HEK293 (cell line): Measurements from ENCODE around the gene C2CD3.

ENCODE experiments used
- ATF2 ChIP-seq: fragments of 450-650 bp; formaldehyde crosslinking; IDR thresholded peaks from 2 replicates; pipeline ENCODE4 v1.5.1; 2016; ENCODE audit warnings: missing biosample characterization, missing genetic modification characterization, low read depth
- BCL11B ChIP-seq: fragments of 450-650 bp; formaldehyde crosslinking; IDR thresholded peaks from 2 replicates; pipeline ENCODE4 v1.5.1; 2016; ENCODE audit warnings: low read depth, missing biosample characterization, missing genetic modification characterization
- CTCF ChIP-seq: fragments of 450-650 bp; formaldehyde crosslinking; IDR thresholded peaks from 2 replicates; pipeline ENCODE4 v1.5.1; 2016; ENCODE audit warnings: missing biosample characterization, missing genetic modification characterization
- GLI2 ChIP-seq: fragments of 450-650 bp; formaldehyde crosslinking; IDR thresholded peaks from 2 replicates; pipeline ENCODE4; 2017; ENCODE audit warnings: missing biosample characterization, missing genetic modification characterization, low read depth, borderline replicate concordance
- GLIS1 ChIP-seq: fragments of 450-650 bp; formaldehyde crosslinking; IDR thresholded peaks from 2 replicates; pipeline ENCODE4 v1.5.1; 2016; ENCODE audit warnings: missing biosample characterization, missing genetic modification characterization
- GLIS2 ChIP-seq: fragments of 450-650 bp; formaldehyde crosslinking; IDR thresholded peaks from 2 replicates; pipeline ENCODE4 v1.5.1; 2016; ENCODE audit warnings: missing biosample characterization, missing genetic modification characterization
- HOXC10 ChIP-seq: sonication (generic); formaldehyde crosslinking; IDR thresholded peaks from 2 replicates; pipeline ENCODE4 v1.8.1; 2023; ENCODE audit warnings: mild to moderate bottlenecking, missing genetic modification reagents
- IKZF3 ChIP-seq: fragments of 450-650 bp; IDR thresholded peaks from 2 replicates; pipeline ENCODE4 v1.5.0; 2018; ENCODE audit warnings: missing biosample characterization, mild to moderate bottlenecking, missing genetic modification characterization, moderate library complexity
- INSM2 ChIP-seq: fragments of 450-650 bp; formaldehyde crosslinking; IDR thresholded peaks from 2 replicates; pipeline ENCODE4 v1.5.1; 2016; ENCODE audit warnings: missing biosample characterization, missing genetic modification characterization
- KLF16 ChIP-seq: fragments of 450-650 bp; formaldehyde crosslinking; IDR thresholded peaks from 2 replicates; pipeline ENCODE4 v1.5.1; 2017; ENCODE audit warnings: missing biosample characterization, missing genetic modification characterization
- MYNN ChIP-seq: fragments of 450-650 bp; formaldehyde crosslinking; IDR thresholded peaks from 2 replicates; pipeline ENCODE4 v1.5.1; 2016; ENCODE audit warnings: missing biosample characterization, missing genetic modification characterization, borderline replicate concordance
- OSR2 ChIP-seq: fragments of 450-650 bp; formaldehyde crosslinking; IDR thresholded peaks from 2 replicates; pipeline ENCODE4 v1.5.1; 2016; ENCODE audit warnings: missing biosample characterization, missing genetic modification characterization
- PATZ1 ChIP-seq: fragments of 450-650 bp; formaldehyde crosslinking; IDR thresholded peaks from 2 replicates; pipeline ENCODE4 v1.5.1; 2016; ENCODE audit warnings: missing biosample characterization, missing genetic modification characterization
- REPIN1 ChIP-seq: fragments of 450-650 bp; formaldehyde crosslinking; IDR thresholded peaks from 2 replicates; pipeline ENCODE4 v1.5.1; 2017; ENCODE audit warnings: missing biosample characterization, missing genetic modification characterization, low read depth
- SETDB1 ChIP-seq: IDR thresholded peaks from one replicate; pipeline ENCODE4 v1.6.1; 2017; ENCODE audit warnings: mild to moderate bottlenecking, low read length, moderate library complexity, mixed read lengths; ENCODE audit not compliant: insufficient read length
- ZBTB1 ChIP-seq: fragments of 450-650 bp; formaldehyde crosslinking; IDR thresholded peaks from 2 replicates; pipeline ENCODE4 v1.5.1; 2016; ENCODE audit warnings: missing biosample characterization, missing genetic modification characterization
- ZFP69B ChIP-seq: fragments of 450-650 bp; formaldehyde crosslinking; IDR thresholded peaks from 2 replicates; pipeline ENCODE4 v1.5.1; 2016; ENCODE audit warnings: missing biosample characterization, missing genetic modification characterization
- ZNF155 ChIP-seq: fragments of 450-650 bp; formaldehyde crosslinking; IDR thresholded peaks from 2 replicates; pipeline ENCODE4 v1.5.1; 2016; ENCODE audit warnings: missing biosample characterization, missing genetic modification characterization
- ZNF24 ChIP-seq: fragments of 450-650 bp; formaldehyde crosslinking; IDR thresholded peaks from 2 replicates; pipeline ENCODE4 v1.5.1; 2016; ENCODE audit warnings: missing biosample characterization, missing genetic modification characterization
- ZNF248 ChIP-seq: fragments of 450-650 bp; formaldehyde crosslinking; IDR thresholded peaks from 2 replicates; pipeline ENCODE4 v1.5.1; 2017; ENCODE audit warnings: missing biosample characterization, missing genetic modification characterization
- ZNF311 ChIP-seq: fragments of 450-650 bp; formaldehyde crosslinking; IDR thresholded peaks from 2 replicates; pipeline ENCODE4 v1.5.1; 2017; ENCODE audit warnings: missing biosample characterization, missing genetic modification characterization, borderline replicate concordance
- ZNF366 ChIP-seq: fragments of 450-650 bp; formaldehyde crosslinking; conservative IDR thresholded peaks from 2 replicates; pipeline ENCODE4 v1.5.1; 2016; ENCODE audit warnings: missing biosample characterization, missing genetic modification characterization
- ZNF501 ChIP-seq: fragments of 450-650 bp; formaldehyde crosslinking; IDR thresholded peaks from 2 replicates; pipeline ENCODE4 v1.5.1; 2016; ENCODE audit warnings: missing biosample characterization, missing genetic modification characterization
- ZNF513 ChIP-seq: fragments of 450-650 bp; IDR thresholded peaks from 2 replicates; pipeline ENCODE4 v1.5.1; 2018; ENCODE audit warnings: missing biosample characterization, missing genetic modification characterization
- ZNF544 ChIP-seq: fragments of 450-650 bp; formaldehyde crosslinking; IDR thresholded peaks from 2 replicates; pipeline ENCODE4 v1.5.0; 2017; ENCODE audit warnings: missing biosample characterization, missing genetic modification characterization
- ZNF561 ChIP-seq: fragments of 450-650 bp; IDR thresholded peaks from 2 replicates; pipeline ENCODE4 v1.5.1; 2018; ENCODE audit warnings: missing biosample characterization, missing genetic modification characterization, borderline replicate concordance
- ZNF585B ChIP-seq: fragments of 450-650 bp; formaldehyde crosslinking; IDR thresholded peaks from 2 replicates; pipeline ENCODE4 v1.5.1; 2016; ENCODE audit warnings: missing biosample characterization, missing genetic modification characterization
- ZNF610 ChIP-seq: fragments of 450-650 bp; formaldehyde crosslinking; IDR thresholded peaks from 2 replicates; pipeline ENCODE4 v1.5.1; 2016; ENCODE audit warnings: missing biosample characterization, missing genetic modification characterization, borderline replicate concordance
- ZNF660 ChIP-seq: fragments of 450-650 bp; IDR thresholded peaks from 2 replicates; pipeline ENCODE4 v1.5.1; 2018; ENCODE audit warnings: missing biosample characterization, mild to moderate bottlenecking, missing genetic modification characterization
- ZNF768 ChIP-seq: fragments of 450-650 bp; formaldehyde crosslinking; IDR thresholded peaks from 2 replicates; pipeline ENCODE4 v1.5.1; 2018; ENCODE audit warnings: missing biosample characterization, mild to moderate bottlenecking, missing genetic modification characterization
- ZNF785 ChIP-seq: fragments of 450-650 bp; formaldehyde crosslinking; IDR thresholded peaks from 2 replicates; pipeline ENCODE4 v1.5.1; 2016; ENCODE audit warnings: missing biosample characterization, missing genetic modification characterization
- ZNF830 ChIP-seq: fragments of 450-650 bp; IDR thresholded peaks from 2 replicates; pipeline ENCODE4 v1.5.0; 2018; ENCODE audit warnings: missing biosample characterization, missing genetic modification characterization, low read depth, mild to moderate bottlenecking, moderate library complexity
- ZSCAN18 ChIP-seq: fragments of 450-650 bp; formaldehyde crosslinking; IDR thresholded peaks from 2 replicates; pipeline ENCODE4 v1.5.1; 2016; ENCODE audit warnings: missing biosample characterization, missing genetic modification characterization

Gene C2CD3

GRCh38 chr11:74138572-74138971 lies 32.2 kb downstream of the C2CD3 start (continued):
- TF ChIP-seq PATZ1 (tag by site-specific recombination) (no peak), HOXC10 (CRISPR knock-in tag) (no peak), ZNF660 (tag by site-specific recombination) (no peak), ZSCAN18 (no peak), GLIS1 (tag by site-specific recombination) (peak; percentile 30; the same call in 1 of the 2 replicates), ZNF311 (no peak), CTCF (tag by site-specific recombination) (no peak), ZNF561 (tag by site-specific recombination) (no peak), ZNF513 (tag by site-specific recombination) (no peak), ZNF830 (tag by site-specific recombination) (no peak), GLIS2 (no peak), ZNF366 (peak; percentile 66; the same call in 1 of the 2 replicates), ZNF155 (tag by site-specific recombination) (no peak), GLI2 (tag by site-specific recombination) (no peak), OSR2 (tag by site-specific recombination) (peak; percentile 31; the same call in 1 of the 2 replicates), KLF16 (no peak), INSM2 (tag by site-specific recombination) (peak; percentile 77), ZNF610 (no peak), ZFP69B (tag by site-specific recombination) (no peak), ZNF248 (tag by site-specific recombination) (no peak), ZNF501 (tag by site-specific recombination) (no peak), ZNF24 (tag by site-specific recombination) (peak; percentile 49; the same call in 1 of the 2 replicates), ZBTB1 (tag by site-specific recombination) (no peak), MYNN (tag by site-specific recombination) (no peak), IKZF3 (no peak), BCL11B (no peak), ZNF585B (tag by site-specific recombination) (no peak), REPIN1 (tag by site-specific recombination) (no peak), SETDB1 (no peak), ZNF768 (tag by site-specific recombination) (no peak), ZNF785 (no peak), ZNF544 (no peak), ATF2 (tag by site-specific recombination) (no peak)
